HL-60/S4 (cell line): ENCODE measurements around the gene KRTAP5-3.
"Not testable (repeated sequence)": the region's sequence is repeated elsewhere in the genome, so short reads cannot be mapped to it uniquely, and the experiment has no call there.

ENCODE experiments used
- in situ Hi-C: fragments of 300-500 bp; cut with MboI; formaldehyde crosslinking; loops from 2 replicates; pipeline ENCODE4 v1.14.3; 2022; ENCODE audit warnings: low sequenced_read_pairs

Gene KRTAP5-3

DNA sequence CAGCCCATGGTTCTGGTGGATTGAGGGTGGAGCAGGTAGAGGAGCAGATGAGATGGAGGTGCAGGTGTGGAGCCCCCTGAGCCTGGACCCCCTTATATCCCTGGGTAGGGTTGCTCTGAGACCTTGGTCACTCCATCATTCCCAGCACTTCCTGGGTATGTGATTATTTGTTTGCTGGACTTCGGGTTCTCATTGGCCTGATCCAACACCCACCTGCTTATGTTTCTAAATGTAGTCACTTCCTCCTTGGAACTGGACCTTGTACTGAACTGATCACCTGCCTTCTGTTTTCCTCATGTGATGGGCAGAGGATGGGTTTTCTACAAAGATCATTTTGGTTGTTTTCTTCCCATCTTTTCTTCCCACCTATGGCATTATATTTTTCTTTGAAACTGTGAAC is 13.8 kb upstream of the KRTAP5-3 start, which contains the start of gene KRTAP5-4:
Gene KRTAP5-4 (minus strand): TSS at position 53 of the 400 bp plus-strand sequence. CDS start 45 bp downstream, at position 8.
- in situ Hi-C loops = no loop called here

DNA sequence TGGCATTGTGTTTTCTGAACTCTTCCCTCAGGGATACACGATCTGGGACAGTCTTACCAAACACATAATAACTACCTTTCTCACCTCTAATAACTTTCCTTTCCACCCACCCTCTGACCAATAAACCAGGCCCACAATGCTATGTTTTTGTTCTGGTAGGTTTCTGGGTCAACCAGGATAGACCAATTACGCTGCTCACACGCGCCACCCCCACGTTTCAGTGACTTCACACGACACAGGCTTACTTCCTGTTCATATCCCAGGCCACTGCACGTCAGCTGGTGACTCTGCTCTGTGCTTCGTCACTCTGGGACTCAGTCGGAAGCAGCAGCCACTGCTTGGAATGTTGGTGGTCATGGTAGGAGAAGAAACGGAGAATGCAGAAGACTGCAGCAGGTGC is 11.2 kb upstream of the KRTAP5-3 start:
- in situ Hi-C loops = no loop called here

DNA sequence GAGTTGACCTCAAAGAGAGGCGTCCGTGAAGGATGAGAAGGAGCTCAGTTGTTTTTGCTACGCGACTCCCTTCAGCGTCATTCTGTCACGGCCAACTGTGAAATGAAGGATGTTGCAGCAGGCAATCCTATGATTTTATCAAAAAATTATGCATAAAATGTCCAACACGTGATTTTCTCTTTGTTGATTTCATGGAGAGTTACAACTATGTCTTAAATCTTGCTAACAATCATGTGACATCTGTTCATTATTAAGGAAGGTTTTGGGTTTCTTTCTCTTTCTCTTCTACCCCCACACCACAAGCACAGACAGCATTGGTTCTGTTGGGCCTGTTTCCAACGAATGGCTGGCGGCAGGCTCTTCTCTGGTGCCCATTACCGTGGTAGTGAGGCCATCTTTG is 10.0 kb upstream of the KRTAP5-3 start:
- in situ Hi-C loops = no loop called here

DNA sequence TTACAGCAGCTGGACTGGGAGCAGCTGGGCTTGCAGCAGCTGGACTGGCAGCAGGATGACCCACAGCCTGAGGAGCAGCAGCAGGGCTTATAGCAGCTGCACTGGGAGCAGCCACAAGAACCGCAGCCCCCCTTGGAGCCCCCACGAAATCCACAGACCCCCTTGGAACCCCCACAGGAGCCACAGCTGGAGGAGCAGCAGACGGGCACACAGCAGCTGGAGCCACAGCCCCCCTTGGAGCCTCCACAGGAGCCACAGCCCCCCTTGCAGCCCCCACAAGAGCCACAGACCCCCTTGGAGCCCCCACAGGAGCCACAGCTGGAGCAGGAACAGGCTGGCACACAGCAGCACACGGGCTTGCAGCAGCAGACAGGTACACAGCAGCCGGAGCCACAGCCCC is 362 bp downstream of the KRTAP5-3 start:
- in situ Hi-C loops = not testable (repeated sequence)

DNA sequence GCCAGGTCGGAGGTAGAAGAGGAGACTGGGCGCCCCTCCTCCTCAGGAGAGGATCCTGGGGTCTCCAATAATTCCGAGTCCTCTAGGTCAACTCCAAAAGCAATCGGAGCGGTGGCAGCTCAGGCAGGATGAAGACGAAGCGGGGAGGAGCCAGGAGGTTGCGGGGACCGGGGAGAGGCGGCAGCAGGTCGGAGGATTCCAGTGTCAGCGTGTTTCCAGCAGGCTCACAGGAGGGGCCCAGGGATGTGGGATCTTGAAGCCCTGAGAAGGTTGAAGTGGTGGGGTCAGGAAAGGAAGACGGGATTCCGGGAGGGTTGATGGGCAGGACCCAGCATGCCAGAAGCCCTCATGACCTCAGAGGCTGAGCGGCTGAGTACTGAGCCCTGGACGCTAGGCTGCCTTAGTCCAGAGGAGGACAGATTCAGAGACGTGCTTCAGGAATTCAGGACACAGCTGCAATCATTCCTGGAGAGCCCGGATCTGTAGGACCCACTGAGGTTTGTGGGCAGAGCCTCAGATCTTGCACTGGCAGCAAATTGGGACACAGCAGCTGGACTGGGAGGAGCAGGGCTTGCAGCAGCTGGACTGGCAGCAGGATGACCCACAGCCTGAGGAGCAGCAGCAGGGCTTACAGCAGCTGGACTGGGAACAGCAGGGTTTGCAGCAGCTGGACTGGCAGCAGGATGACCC is 962 bp downstream of the KRTAP5-3 start:
- in situ Hi-C loops = not testable (repeated sequence)

DNA sequence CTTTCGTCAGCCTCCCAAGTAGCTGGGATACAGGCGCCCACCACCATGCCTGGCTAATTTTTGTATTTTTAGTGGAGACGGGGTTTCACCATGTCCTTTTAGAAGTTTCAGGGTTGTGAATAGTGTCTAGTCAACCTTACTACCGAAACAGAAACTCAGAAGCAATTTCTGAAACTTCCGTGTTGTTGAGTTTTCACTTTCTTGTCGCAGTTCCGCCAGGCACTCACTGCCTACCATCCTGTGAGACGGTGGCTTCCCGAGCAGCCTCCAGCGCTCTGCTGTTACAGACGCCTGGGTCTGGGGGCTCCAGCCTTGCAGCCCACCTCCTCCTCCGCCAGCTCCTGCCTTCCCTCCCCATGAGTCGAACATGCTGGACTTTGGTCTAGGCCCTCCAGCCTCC is 2.3 kb downstream of the KRTAP5-3 start:
- in situ Hi-C loops = not testable (repeated sequence)

DNA sequence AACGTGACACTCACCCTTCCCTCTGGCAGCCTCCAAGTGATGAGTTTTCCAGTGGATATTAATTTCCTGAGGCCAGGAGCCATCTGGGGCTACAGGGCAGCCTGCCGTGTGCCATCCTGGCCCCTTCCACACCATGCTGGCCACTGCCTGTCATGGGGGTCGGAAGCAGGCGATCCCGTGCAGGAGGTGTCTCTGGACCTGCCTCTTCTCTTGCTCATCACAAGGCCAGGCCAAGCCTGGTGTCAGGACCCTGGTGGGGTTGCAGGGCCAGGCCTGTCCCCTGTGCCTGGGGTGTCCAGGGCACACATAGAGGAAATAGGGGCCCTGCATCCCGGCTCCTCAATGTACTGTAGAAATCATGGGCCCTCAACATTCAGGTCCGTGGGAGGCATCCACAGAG is 3.6 kb downstream of the KRTAP5-3 start:
- in situ Hi-C loops = no loop called here

DNA sequence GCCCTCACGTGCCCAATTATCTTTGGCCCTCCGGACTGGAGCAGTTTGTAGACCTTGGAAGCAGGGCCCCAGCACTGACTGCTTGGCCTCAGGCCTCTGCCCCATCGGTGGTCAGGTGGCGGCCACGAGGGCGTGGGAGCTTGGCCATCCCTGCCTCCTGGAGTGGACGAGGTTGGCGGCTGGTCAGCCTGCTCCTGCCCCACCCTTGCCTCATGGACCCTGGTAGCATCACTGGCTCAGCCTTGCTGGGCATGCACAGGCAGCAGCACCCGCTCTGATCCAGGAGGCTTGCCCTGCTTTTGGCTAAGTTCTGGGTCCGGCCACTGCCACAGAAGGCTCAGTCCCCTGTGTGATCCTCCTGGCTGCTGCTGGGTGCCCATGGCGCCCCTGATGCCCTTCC is 4.1 kb downstream of the KRTAP5-3 start:
- in situ Hi-C loops = no loop called here

DNA sequence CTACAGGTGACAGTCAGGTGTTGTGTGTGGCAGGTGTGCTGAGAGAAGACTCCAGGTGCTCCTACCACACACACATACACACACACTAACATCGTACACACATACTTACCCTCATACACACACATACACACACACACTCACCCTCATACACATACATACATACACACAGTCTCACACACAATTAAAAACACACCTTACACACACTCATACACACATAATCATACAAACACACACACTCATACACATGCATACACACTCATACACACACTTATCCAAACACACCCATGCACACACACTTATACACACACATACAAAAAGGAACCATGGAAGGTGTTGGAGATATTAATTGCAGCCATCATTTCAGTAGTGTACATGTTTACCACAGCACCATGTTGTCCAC is 4.6 kb downstream of the KRTAP5-3 start:
- in situ Hi-C loops = no loop called here

DNA sequence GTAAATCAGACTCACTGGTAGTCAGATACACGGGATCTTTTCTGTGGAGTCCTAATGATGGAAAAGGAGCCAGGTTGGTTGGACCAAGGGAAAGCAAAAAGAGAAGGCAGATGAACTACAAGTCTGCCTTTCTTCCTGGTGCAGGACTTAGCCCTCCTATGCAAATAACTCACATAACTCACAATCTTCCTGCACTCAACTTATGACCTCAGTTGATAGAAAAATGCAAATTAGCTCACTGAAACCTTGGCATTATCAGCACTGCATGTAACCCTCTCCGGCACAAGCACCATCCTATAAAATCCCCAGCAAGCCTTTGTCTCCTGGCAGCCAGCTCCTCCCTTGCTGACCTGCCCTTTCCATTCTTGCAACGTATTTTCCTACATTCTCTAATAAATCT is 6.6 kb downstream of the KRTAP5-3 start:
- in situ Hi-C loops = not testable (repeated sequence)

DNA sequence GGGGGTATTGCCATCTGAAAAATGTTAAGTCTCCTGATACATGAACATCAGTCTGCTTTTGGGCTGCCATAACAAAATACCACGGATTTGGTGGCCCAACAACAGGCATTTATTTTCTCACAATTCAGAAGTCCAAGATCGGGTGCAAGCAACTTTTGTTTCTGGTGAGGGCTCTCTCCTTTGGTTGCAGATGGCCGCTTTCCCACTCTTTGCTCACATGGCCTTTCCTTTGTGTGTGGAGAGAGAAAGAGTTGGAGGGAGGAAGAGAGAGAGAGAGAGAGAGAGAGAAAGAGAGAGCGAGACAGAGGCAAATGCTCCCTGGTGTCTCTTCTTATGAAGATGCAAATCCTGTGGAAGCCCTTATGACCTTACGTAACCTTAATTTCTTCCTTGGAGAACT is 7.6 kb downstream of the KRTAP5-3 start:
- in situ Hi-C loops = no loop called here

DNA sequence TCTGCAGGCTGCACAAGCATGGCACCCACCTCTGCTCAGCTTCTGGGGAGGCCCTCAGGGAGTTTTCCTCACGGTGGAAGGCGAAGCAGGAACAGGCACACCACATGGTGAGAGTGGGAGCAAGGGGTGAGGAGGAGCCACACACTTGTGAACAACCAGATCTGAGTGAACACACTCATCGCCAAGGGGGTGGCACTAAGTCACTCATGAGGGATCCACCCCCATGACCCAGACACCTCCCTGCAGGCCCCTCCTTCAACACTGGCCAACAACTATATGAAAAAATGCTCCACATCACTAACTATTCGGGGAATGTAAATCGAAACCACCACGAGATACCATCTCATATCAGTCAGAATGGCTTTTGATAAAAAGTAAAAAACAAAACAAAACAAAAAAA is 9.4 kb downstream of the KRTAP5-3 start:
- in situ Hi-C loops = no loop called here

DNA sequence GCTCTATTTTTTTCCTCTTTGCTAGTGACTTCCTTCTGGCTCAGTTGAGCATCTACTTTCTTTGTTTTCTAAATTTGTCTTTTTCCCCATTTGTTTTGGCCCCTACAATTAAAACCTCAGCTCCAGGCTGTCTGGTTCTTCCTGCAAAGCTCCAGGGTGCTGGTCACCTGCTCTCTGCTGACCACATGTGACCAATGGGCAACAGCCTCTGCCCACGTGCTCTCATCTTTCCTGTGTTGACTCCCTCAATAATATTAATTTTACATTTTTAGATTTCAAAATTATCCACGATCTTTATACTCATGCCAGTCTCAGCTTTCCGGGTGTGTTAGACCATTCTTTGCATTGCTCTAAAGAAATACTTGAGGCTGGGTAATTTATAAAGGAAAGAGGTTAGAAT is 9.9 kb downstream of the KRTAP5-3 start:
- in situ Hi-C loops = not testable (repeated sequence)

DNA sequence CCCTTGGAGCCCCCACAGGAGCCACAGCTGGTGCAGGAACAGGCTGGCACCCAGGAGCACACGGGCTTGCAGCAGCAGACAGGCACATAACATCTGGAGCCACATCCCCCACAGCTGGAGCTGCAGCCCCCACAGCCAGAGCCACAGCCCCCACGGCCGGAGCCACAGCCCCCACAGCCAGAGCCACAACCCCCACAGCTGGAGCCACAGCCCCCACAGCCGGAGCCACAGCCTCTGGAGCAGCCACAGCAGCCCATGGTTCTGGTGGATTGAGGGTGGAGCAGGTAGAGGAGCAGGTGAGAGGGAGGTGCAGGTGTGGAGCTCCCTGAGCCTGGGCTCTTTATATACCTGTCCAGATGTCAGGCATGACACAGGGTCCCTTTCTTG is 10.3 kb downstream of the KRTAP5-3 start, which contains the start of gene KRTAP5-2:
Gene KRTAP5-2 (minus strand): TSS at position 301 of the 387 bp plus-strand sequence. CDS start 44 bp downstream, at position 257.
- in situ Hi-C loops = no loop called here

DNA sequence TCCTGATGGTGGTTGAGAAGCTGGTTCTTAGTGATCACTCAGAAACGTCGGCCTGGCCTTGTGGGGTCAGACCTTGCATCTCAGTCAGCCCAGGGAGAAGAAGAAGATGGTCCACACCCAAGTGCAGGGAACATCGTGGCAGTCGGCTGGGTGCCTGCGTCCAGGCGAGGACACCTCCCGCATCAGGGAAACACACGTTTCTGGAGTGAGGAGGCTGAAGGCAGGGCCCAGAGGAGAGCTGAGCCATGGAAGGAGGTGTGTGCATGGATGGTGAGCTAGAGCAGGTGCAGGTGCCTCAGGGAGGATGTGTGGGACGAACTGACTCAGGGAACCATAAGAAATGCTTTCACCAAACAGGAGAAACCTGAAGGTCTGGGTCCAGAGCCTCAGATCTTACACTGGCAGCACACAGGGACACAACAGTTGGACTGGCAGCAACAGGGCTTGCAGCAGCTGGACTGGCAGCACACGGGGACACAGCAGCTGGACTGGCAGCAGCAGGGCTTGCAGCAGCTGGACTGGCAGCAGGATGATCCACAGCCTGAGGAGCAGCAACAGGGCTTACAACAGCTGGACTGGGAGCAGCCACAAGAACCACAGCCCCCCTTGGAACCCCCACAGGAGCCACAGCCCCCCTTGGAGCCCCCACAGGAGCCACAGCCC is 10.8 kb downstream of the KRTAP5-3 start:
- in situ Hi-C loops = no loop called here

DNA sequence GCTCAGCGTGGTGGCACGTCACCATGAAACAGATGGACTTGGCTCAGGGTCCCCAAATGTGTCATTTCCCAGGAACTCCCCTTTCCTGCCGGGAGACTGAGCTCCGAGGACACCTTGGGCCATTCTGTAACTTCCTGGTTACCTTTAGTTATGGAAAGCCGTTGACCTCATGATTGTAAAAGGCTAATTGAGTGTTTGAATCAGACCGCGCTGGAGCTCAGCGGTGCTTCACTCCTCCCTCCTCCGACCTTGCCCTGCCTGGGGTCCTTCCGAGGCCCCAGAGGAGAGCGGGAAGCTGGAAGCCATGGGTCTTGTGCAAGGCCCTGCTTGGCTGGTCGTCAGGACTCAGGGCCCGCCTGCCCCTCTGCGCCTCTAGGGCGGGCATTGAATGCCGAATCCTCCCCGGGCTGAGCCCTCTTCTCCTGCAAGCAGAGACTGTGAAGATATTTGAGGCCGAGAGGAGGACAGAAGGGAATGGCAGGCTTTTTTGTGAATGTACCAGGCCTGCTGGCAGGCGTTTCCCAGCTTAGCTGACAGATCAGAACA is 11.6 kb downstream of the KRTAP5-3 start:
- in situ Hi-C loops = not testable (repeated sequence)

DNA sequence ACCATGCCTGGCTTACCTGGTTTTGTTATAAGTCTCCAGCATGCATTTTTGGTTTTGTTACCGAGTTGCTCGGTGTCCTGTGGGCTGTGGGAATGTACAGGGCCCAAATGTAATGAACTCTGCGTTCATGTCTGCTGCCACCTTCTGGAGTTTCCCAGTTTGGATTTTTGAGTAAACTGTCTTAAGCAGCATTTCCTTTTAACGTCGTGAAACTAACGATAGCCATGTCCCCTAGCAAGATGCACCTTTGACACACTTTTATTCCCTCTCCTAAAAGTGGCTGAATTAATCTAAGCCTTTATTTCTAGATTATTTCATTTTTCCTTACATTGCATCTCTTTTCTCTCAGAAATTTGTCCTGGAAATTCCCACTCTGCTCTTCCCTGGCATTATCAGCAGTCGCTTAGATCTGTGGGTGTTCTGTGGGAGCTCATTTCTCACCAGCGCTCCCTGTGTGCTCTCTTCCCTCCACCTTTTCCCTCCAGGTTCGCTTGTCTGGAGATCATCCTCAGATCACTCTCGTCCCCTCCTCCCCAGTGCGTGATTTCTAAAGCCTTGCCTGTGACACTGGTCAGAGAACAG is 12.2 kb downstream of the KRTAP5-3 start:
- in situ Hi-C loops = not testable (repeated sequence)

DNA sequence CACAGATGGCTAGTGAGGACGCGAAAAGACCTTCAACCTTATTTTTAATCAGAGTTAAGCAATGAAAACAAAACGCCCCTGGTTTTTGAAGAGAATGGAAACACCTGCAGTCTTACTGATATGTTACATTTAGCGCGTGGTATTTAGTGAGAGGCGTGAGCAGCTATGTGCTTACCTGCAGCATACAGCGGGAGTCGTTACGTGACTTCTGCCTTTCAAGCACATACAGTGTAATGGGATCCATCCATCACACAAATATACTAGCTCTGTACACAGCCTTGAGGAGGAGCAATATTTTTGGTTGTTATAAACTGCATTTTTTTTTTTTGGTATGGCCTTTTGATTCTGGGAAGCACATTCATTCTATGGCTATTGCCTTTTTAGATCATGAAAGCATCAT is 15.6 kb downstream of the KRTAP5-3 start:
- in situ Hi-C loops = no loop called here

DNA sequence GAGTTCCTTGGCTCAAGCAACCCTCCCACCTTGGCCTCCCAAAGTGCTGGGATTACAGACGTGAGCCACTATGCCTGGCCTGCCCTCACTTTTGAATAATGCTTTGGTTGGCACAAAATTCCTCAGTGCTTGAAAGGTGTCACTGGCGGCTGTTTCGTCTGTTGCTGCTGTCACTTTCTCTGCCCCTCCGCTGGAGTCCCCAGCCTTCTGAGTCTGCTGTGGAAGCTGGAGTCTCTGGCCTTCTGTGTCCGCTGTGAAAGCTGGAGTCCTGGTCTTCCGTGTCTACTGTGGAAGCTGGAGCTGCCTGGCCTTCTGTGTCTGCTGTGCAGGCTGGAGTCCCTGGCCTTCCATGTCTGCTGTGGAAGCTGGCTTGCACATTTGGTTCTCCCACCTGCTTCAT is 18.3 kb downstream of the KRTAP5-3 start:
- in situ Hi-C loops = no loop called here

DNA sequence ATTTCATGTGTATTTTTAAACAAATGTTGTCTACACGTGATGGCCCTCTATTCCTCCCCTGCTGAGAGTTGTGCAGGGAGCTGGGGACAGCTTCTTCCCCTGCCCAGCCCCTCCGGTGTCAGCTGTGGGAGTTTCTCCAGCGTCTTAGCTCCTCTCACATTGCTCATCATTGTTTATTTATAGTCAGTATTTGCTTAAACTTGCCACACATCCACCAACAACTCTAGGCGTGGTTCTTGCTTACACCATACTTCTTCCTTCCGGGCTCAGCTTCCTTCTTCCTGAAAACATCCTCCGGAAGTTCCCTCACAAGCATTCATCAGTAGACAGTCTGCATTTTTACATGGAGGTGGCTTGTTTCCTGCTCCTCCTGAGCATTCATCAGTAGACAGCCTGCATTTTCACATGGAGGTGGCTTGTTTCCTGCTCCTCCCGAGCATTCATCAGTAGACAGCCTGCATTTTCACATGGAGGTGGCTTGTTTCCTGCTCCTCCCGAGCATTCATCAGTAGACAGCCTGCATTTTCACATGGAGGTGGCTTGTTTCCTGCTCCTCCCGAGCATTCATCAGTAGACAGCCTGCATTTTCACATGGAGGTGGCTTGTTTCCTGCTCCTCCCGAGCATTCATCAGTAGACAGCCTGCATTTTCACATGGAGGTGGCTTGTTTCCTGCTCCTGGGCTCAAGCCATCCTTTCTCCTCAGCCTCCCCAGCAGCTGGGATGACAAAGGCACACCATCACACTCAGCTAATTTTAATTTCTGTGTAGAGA is 18.9 kb downstream of the KRTAP5-3 start:
- in situ Hi-C loops = not testable (repeated sequence)

DNA sequence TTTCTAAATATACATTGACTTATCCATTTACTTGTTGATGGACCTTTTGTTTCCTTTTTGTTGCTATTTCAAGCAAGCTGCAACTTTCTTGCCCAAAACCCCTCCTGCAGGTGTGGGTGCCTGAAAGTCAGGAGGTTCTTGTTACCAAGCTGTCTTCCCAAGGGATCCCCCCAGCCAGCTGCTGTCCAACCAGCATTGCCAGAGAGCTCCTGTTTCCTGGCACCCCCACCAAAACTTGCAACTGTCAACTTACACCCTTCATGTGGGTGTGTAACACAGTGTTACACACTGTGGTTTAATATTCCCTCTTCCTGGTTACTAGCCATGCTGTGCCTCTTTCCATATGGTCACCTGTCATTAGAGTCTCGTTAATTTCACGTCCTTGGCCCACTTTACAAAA is 21.6 kb downstream of the KRTAP5-3 start:
- in situ Hi-C loops = no loop called here
